Measurements from ENCODE around the gene IL3RA.
"Not testable (repeated sequence)": the region's sequence is repeated elsewhere in the genome, so short reads cannot be mapped to it uniquely, and the experiment has no call there.

IL3RA gene

GRCh38 chrX:1341545-1342184 is 5.1 kb downstream of the IL3RA start:
- ChIA-PET POLR2A (no interaction called here), CTCF (no interaction called here)
- no peak for DNase-seq (ENCODE audit: extremely low spot score)
- TF ChIP-seq TARDBP (IDR thresholded peaks at IDR 0.05) (no peak), ZNF384 (IDR thresholded peaks at IDR 0.05) (no peak), FOXK2 (IDR thresholded peaks at IDR 0.05) (no peak), HDGF (IDR thresholded peaks at IDR 0.05; ENCODE audit: borderline replicate concordance) (no peak), CTBP1 (IDR thresholded peaks at IDR 0.05; ENCODE audit: borderline replicate concordance) (no peak), SUZ12 (IDR thresholded peaks at IDR 0.05) (no peak), FOXA1 (IDR thresholded peaks at IDR 0.05) (no peak), BHLHE40 (IDR thresholded peaks at IDR 0.05; ENCODE audit: borderline replicate concordance) (no peak), NFRKB (IDR thresholded peaks at IDR 0.05) (no peak), FOXM1 (IDR thresholded peaks at IDR 0.05; ENCODE audit: borderline replicate concordance) (no peak), ELF4 (IDR thresholded peaks at IDR 0.05) (no peak), LEF1 (IDR thresholded peaks at IDR 0.05; ENCODE audit: borderline replicate concordance) (no peak), L3MBTL2 (conservative IDR thresholded peaks at IDR 0.05) (no peak), ARNT (IDR thresholded peaks at IDR 0.05) (no peak), SP1 (IDR thresholded peaks at IDR 0.05) (no peak)
- TF ChIP-seq, protein P1, sequence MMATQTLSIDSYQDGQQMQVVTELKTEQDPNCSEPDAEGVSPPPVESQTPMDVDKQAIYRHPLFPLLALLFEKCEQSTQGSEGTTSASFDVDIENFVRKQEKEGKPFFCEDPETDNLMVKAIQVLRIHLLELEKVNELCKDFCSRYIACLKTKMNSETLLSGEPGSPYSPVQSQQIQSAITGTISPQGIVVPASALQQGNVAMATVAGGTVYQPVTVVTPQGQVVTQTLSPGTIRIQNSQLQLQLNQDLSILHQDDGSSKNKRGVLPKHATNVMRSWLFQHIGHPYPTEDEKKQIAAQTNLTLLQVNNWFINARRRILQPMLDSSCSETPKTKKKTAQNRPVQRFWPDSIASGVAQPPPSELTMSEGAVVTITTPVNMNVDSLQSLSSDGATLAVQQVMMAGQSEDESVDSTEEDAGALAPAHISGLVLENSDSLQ (IDR thresholded peaks at IDR 0.05): no peak

DNA sequence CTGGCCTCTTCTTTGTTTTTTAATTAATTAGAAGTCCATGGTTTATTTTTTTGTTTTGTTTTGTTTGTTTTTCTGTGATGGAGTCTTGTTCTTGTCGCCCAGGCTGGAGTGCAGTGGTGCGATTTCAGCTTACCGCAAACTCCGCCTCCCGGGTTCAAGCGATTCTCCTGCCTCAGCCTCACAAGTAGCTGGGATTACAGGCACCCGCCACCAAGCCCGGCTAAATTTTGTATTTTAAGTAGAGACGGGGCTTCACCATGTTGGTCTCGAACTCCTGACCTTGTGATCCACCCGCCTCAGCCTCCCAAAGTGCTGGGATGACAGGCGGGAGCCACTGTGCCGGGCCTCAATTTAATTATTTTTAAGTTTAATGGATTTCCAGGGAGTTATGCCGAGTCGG is 13.0 kb downstream of the IL3RA start:
- POLR2A ChIA-PET; DNase-seq (ENCODE audit: extremely low spot score); CTCF ChIA-PET: not testable (repeated sequence)

DNA sequence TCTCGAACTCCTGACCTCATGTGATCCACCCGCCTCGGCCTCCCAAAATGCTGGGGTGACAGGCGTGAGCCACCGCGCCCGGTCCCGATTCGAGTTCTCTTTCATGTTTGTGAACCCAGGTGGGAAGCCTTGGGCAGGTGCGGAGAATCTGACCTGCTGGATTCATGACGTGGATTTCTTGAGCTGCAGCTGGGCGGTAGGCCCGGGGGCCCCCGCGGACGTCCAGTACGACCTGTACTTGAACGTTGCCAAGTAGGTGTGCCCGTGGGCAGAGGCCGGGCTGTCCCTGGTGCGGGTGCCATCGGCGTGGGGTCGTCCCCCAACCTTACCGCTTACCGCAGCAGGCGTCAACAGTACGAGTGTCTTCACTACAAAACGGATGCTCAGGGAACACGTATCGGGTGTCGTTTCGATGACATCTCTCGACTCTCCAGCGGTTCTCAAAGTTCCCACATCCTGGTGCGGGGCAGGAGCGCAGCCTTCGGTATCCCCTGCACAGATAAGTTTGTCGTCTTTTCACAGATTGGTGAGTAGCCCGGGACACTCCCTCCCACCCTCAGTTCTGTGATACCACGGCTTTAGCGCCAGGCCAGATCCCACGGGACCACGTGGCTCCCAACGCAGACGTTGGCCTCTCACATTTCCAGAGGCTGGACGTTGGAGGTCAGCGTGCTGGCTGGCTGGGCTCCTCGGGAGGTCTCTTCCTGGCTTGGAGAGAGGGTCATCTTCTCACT is 15.6 kb downstream of the IL3RA start:
- ChIA-PET CTCF (no interaction called here), POLR2A (no interaction called here)
- DNase-seq (ENCODE audit: extremely low spot score): no peak
- TF ChIP-seq SUZ12 (IDR thresholded peaks at IDR 0.05) (no peak), L3MBTL2 (conservative IDR thresholded peaks at IDR 0.05) (no peak), ZNF384 (IDR thresholded peaks at IDR 0.05) (no peak), SP1 (IDR thresholded peaks at IDR 0.05) (no peak), ELF4 (IDR thresholded peaks at IDR 0.05) (no peak), FOXK2 (IDR thresholded peaks at IDR 0.05) (no peak), LEF1 (IDR thresholded peaks at IDR 0.05; ENCODE audit: borderline replicate concordance) (no peak), FOXA1 (IDR thresholded peaks at IDR 0.05) (no peak), HDGF (IDR thresholded peaks at IDR 0.05; ENCODE audit: borderline replicate concordance) (no peak)
- TF ChIP-seq, protein P1 (IDR thresholded peaks at IDR 0.05): no peak

DNA sequence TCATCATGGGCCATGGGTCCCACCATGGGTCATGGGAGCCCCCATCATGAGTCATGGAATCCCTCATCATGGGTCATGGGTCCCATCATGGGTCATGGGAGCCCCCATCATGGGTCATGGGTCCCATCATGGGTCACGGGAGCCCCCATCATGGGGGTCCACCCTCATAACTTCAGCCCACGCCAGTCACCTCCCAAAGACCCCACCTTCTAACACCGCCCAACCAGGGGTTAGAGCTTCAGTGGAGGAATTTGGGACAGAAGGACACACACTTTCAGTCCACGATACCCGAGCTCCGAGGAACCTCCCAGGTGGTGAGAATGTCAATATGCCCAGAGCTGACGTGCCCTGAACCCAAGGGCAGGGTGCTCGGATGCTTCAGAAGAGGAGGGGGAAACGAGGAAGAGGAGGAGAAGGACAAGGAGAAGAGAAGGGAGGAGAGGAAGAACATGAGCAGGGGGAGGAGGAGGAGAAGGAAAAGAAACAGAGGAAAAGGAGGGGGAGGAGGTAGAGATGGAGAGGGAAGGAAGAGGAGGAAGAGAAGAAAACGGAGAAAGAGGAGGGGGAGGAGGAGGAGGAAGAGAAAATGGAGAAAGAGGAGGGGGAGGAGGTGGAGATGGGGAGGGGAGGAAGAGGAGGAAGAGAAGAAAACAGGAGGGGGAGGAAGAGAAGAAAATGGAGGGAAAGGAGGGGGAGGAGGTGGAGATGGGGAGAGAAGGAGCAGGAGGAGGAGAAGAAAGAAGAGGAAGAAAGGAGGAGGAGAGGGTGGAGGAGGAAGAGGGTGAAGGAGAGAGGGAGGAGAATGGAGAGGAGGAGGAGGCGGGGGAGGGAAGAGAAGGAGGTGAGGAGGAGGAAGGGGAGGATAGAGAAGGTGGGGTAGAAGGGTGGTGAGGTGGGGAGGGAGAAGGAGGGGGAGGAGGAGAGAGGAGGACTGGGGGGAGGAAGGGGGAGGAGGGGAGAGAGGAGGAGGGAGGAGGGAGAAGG is 17.7 kb downstream of the IL3RA start:
- no peak for DNase-seq (ENCODE audit: extremely low spot score)
- TF ChIP-seq HDGF (IDR thresholded peaks at IDR 0.05; ENCODE audit: borderline replicate concordance) (no peak), SUZ12 (IDR thresholded peaks at IDR 0.05) (no peak), ZNF384 (IDR thresholded peaks at IDR 0.05) (no peak), CTBP1 (IDR thresholded peaks at IDR 0.05; ENCODE audit: borderline replicate concordance) (no peak), FOXK2 (IDR thresholded peaks at IDR 0.05) (no peak), ARNT (IDR thresholded peaks at IDR 0.05) (no peak), ELF4 (IDR thresholded peaks at IDR 0.05) (no peak)
- TF ChIP-seq, protein P1 (IDR thresholded peaks at IDR 0.05): no peak
- ChIA-PET CTCF (no interaction called here), POLR2A (no interaction called here)

DNA sequence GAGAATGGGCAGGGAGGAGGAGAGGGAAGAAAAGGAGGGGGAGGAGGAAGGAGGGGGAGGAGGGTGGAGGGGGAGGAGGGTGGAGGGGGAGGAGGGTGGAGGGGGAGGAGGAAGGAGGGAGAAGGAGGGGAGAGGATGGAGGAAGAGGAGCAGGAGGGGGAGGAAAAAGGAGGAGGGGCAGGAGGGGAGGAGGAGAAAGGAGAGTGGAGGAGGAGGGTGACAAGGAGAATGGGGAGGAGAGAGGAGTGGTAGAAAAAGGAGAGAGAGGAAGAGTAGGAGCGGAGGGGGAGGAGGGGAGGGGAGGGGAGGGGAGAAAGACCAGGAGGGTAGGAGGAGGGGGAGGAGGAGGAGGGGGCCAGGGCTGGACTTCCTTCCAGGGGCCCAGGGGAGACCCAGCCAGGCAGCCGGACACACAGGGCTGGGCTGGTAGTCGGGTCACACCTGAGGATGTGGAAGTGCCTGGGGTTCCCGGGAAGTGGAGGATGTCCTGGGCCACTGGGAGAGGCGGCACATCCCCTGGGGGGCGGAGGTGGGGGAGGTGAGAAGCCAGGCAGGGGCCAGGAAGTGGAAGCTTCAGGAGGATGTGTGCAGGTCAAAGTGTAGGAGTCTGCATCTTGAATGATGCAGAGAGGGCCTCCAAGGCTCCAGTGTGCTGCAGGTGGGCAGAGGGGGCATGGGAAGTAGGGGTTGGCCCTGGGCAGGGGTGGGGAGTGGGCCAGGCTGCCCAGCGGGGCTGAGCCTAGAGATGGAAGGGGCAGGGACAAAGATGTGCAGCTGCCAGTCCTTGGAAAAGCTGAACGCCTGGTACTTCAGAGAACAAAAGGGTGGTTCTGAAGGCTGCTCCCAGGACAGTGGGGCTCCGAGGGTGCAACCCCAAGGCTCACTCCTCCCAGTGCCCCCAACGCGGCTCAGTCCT is 18.8 kb downstream of the IL3RA start:
- DNase-seq (ENCODE audit: extremely low spot score): no peak
- TF ChIP-seq ARNT (IDR thresholded peaks at IDR 0.05) (no peak), FOXK2 (IDR thresholded peaks at IDR 0.05) (no peak), SP1 (IDR thresholded peaks at IDR 0.05) (no peak), TARDBP (IDR thresholded peaks at IDR 0.05) (no peak), NFRKB (IDR thresholded peaks at IDR 0.05) (no peak)
- POLR2A ChIA-PET: no interaction called here
- CTCF ChIA-PET: no interaction called here

Measured in HEK293T (cell line).